CD4-positive, alpha-beta T cell treated with Interleukin-12 subunit alpha and Interleukin-12 subunit beta, for 1 hour (primary cell): ENCODE results near the gene PLA2G12B.

ENCODE experiments used
- DNase-seq: peaks from one replicate; pipeline ENCODE4 v3.0.0-alpha.2; 2020

The PLA2G12B gene

DNA sequence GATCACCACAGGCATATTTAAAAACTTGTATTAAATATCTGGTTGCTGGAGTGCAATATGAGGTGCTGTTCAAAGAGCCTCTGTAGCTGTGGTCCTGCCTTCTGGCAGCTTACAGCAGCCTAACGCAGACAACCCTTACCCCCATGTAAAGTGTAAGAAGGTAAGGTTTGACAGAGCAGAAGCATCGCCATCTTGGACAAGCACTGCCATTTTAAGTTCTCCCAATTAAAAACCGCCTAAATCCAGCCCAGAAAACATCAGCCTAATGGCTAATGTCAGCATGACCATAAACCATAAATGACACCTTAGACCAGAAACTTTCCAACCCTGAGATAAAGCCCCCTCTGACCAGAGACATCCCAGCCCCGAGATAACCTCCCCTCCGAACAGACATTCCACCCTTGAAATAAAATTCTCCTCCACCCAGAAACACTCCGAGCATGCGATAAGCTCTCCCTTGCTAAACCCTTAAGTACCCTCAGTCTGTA is 66.4 kb downstream of the PLA2G12B start:
- DNase-seq: no peak

GRCh38 chr10:72887043-72887442 is 67.6 kb downstream of the PLA2G12B start:
- no peak for DNase-seq

- no peak for DNase-seq
Observed at GRCh38 chr10:72886621-72887020, 68.0 kb downstream of the PLA2G12B start.

DNA sequence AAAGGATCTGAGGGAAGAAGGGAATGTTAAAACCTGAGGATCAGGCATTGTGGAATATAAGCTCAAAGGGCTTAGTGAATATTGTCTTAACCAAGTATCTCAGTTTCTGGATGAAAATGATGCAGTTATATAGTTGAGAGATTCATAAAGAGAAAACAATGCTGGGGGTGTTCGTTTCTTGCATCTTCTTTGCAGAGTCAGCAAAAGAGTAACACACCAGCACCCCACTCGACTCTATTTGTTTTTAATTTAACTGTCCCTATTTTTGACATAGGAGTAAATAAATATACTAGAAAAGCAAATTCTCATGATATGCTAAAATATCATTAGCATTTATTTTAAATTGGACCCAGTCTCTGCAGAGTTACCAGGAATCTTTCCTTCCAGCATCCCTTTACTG is 68.7 kb downstream of the PLA2G12B start:
- no peak for DNase-seq
